Right renal cortex interstitium (tissue), 3 donors: ENCODE measurements around the gene IMMP2L. TPM values are rescaled to one million over a fixed set of nuclear protein-coding genes. Genes with fewer than 3 reads are reported as not detected.

Experiments
- DNase-seq, 3 donors: peaks; one replicate each; pipeline ENCODE4 v3.0.0-alpha.2; 2013; ENCODE audit warnings: low read depth in 3 of 3, low spot score in 2 of 3
- polyA plus RNA-seq, 3 donors: library from polyadenylated mRNA; unstranded; fragments of 120-200 nt; gene quantifications; one replicate each; pipeline ENCODE4 v1.2.1, GENCODE V29; 2013; ENCODE audit not compliant: insufficient read length in 3 of 3

Gene IMMP2L
- polyA plus RNA-seq, 3 donors: 34.9 to 48.2 (median 45.7) TPM

DNA sequence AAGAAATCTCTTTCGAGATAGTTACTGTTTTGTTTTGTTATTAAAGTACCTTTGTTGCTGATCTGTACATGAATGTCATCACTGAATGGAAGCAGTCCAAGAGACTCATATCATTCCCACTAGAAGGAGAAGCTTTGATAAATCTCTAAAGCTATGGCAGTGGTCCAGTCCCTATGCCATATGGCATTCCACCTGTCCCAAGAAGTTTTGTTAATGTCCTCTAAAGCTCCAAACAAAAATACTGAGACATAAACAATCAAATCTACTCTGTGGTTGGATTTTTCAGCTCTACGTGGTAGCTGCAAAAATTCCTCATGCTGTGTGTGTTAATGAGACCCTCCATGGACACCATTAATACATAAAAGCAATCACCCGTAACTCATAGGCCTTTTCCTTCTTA is 377.3 kb downstream of the IMMP2L start:
- no peak for DNase-seq

GRCh38 chr7:111183321-111183720 is 379.0 kb downstream of the IMMP2L start:
- no peak for DNase-seq

GRCh38 chr7:111180338-111180737 is 382.0 kb downstream of the IMMP2L start:
- DNase-seq: no peak

DNA sequence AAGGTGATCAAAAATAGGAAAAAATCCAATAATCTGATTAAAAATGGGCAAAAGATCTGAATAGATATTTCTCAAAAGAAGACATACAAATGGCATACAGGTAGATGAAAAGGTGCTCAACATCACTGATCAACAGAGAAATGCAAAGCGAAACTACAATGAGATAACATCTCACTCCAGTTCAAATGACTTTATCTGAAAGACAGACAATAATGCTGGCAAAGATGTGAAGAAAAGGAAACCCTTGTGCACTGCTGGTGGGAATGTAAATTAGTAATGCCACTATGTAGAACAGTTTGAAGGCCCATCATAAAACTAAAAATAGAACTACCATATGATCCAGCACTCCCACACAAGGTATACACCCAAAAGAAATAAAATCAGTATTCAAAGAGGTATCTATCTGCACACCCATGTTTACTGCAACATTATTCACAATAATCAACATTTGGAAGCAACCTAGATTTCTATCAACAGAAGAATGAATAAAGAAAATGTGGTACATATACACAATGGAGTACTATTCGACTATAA is 386.3 kb downstream of the IMMP2L start:
- DNase-seq: no peak

GRCh38 chr7:111174510-111174909 is 387.8 kb downstream of the IMMP2L start:
- no peak for DNase-seq

GRCh38 chr7:111173990-111174389 is 388.3 kb downstream of the IMMP2L start:
- no peak for DNase-seq

DNA sequence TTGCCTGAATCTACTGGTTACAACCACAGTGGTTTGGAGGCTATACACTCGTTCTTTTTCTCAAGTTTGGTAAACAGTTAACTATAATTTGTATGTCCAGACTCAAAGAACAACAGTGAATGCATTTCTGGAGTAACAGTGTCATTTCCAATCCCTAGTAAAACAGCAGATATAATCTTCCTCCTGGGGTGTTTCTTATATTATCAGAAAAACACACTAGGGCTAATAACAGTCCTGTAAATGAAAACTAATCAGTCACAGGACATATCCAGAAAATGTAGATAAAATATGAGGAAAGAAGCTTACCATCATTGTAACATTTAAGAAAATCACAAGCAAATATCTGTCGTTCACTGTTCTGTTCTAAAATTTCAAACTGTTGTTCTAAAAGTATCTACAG is 388.8 kb downstream of the IMMP2L start:
- no peak for DNase-seq

GRCh38 chr7:111172564-111173257 is 389.6 kb downstream of the IMMP2L start:
- no peak for DNase-seq

DNA sequence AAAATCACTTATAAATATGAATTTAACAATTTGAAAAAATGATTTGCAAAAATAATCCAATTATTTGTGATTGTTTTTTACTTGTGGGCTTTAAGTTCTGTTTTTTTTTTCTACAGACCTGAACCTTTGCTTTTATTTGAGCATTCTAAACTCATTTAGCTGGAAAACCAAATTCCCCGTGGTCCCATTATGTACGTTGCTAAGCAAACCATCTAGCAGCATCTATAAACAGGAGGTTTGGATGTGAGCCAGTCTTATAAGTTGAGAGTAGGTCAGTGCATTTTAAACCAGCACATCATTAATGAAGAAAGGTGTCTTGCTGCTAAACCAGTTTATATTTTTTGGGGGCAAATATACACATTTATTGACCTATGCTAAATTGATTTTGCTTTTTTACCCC is 394.1 kb downstream of the IMMP2L start:
- DNase-seq: peak; percentile 12 to 44 (median 23)

- DNase-seq: no peak
These were observed 397.9 kb downstream of the IMMP2L start for GRCh38 chr7:111164442-111164841.

DNA sequence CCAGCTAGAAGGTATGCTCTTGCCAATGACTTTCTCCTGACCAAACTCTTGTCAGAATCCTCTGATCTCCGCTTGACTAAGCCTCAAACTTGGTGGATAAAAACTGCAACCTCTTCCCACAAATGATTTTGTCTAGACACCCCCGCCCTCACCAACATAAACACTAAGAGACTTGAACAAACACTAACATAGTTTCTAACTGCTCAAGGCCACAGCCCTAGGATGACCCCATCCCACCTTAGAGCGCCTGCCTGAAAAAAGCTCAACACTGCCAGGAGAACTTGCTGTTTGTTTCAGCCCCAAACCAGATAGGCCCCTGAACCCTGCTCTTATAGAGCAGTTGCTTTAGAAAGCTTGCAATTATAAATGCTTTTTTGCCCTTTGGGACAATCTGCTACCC is 399.6 kb downstream of the IMMP2L start:
- no peak for DNase-seq

DNA sequence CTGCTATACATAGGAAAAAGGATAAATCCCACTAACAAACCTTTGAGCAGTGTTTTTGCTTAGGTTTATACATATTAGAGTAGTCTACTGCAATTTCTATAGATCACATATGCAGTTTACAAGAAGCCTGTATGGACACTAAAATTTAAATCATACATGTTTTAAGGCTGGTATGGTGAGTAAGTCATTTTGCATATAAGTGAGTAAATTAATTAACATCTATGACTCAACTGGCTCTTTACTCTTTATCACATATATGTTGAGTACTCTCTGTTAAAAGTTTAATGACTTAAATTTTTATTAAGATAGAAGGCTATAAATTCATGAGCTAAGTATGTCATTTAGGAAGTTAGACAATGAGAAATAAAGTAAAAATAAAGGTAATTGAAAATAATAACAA is 402.0 kb downstream of the IMMP2L start:
- DNase-seq: no peak

DNA sequence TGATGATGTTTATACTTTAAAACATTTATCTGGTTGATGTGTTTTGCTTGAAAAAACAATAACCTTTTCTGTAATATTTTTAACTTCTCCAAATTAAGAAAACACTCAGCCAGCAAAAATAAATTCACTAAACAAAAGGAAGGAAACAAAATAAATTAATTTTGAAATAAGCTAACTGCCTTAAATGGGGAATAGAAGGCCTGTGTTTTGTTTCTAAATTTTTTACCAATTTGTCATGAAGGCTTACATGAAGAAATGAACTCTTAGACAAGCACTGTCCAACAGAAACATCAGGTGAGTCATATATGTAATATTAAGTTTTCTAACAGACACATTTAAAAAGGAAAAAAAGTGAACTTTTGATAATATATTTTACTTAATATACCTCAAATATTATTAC is 402.9 kb downstream of the IMMP2L start:
- no peak for DNase-seq

GRCh38 chr7:111150709-111151108 is 411.6 kb downstream of the IMMP2L start:
- no peak for DNase-seq

- DNase-seq: no peak
These were observed 414.4 kb downstream of the IMMP2L start for GRCh38 chr7:111147708-111148533.

- no peak for DNase-seq
These were observed 416.2 kb downstream of the IMMP2L start for GRCh38 chr7:111146136-111146535.

GRCh38 chr7:111145472-111145871 is 416.8 kb downstream of the IMMP2L start:
- DNase-seq: no peak

- no peak for DNase-seq
These were observed 422.0 kb downstream of the IMMP2L start for GRCh38 chr7:111140091-111140865.

GRCh38 chr7:111138586-111138985 is 423.7 kb downstream of the IMMP2L start:
- no peak for DNase-seq

DNA sequence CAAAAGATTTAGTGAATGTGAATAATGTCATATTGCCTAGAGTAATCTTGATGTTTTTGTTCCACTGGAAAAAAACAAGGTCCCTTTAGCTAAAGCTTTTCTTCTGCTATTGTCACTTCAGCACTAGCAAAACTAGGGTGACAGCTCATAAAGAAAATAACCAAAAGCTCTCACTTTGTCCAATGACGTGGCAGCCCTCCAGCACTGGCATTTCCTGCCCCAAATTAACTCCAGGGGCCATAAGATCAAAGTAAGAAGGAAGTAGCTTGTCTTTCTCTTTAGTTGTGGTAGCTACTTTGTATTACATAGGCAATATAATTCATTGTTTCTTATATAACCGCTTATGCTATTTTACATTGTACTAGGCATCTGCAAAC is 424.1 kb downstream of the IMMP2L start:
- DNase-seq: peak in 2 of 3 donors; percentile 8 to 18
